ENCODE data around the gene ALDH3A2.

The ALDH3A2 gene

DNA sequence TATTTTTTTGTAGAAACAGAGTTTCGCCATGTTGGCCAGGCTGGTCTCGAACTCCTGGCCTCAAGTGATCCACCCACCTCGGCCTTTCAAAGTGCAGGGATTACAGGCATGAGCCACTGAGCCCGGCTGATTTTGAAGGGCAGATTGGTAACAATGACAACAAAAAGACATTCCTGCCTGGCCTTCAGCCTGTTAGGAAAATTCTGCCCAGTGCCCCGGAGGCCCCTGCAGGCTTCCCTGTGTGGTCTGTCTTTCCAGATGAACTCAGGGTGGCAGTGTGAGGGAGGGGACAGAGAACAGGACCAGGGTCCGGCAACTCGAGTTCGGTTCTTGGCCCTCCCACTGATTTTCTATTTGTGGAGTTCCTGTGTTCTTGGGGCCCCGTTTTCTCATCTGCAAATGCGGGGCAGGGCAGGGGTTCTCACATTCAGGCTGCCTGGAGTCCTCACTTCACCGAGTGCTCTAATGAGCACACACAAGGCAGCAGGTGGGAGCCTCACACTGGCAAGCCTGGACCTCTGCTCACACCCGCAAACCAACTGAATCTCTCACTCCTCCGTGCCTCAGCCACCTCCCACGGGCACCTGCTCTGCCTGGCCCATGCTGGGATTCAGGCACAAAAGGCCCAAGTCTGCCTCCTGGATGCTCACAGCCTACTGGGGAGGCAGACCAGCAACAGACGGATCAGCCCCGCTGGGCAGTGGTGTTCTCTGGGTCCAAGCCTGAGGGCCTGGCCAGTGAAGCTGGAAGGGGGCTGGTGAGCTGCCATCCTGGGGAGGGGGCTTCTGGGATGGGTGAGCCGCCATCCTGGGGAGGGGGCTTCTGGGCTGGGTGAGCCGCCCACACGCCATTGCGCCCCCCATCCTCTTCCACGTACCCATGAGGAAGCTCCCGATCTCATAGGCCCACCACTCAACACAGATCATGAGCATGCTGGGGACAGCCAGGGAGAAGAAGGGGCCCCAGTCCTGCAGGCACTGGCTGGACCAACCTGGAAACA, 57.5 kb downstream of the ALDH3A2 start:
- POLR2A ChIA-PET, result interaction anchor here (0.6 kb wide), 1 partner anchor 81 kb away, joined by 3 read pairs; no protein-coding TSS in a partner anchor
- Histone ChIP-seq H3K36me3 (ENCODE audit: control insufficient read depth in 2 of 2, insufficient read depth in 1 of 2, low read length in 2 of 2) (no peaks in the 10 kb centered on the region), H3K27ac (ENCODE audit: extremely low read depth, low read depth, low read length) (no peak overlapping the region), H3K9me3 (ENCODE audit: control insufficient read depth, insufficient read depth, low read depth, low read length) (no peaks in the 10 kb centered on the region), H3K4me1 (ENCODE audit: control insufficient read depth, insufficient read depth, low read length) (no peaks in the 10 kb centered on the region), H3K4me3 (ENCODE audit: low read depth, low read length) (no peak overlapping the region)
- TF ChIP-seq ZNF747 (tag by site-specific recombination; IDR thresholded peaks at IDR 0.05), result no peak
- no peak for TF ChIP-seq ZBTB8A (tag by site-specific recombination; IDR thresholded peaks at IDR 0.05)
- TF ChIP-seq EGR2 (tag by site-specific recombination; IDR thresholded peaks at IDR 0.05; ENCODE audit: low read depth), result peak; percentile 60
- TF ChIP-seq ZIC2 (tag by site-specific recombination; IDR thresholded peaks at IDR 0.05), result peak; percentile 92
- TF ChIP-seq SP2 (tag by site-specific recombination; IDR thresholded peaks at IDR 0.05), result no peak
- TF ChIP-seq ZNF670 (tag by site-specific recombination; IDR thresholded peaks at IDR 0.05; ENCODE audit: low read depth), result no peak
- peak; percentile 79 for TF ChIP-seq ZFHX2 (tag by site-specific recombination; conservative IDR thresholded peaks at IDR 0.05)
- TF ChIP-seq ZNF707 (tag by site-specific recombination; IDR thresholded peaks at IDR 0.05), result no peak
- TF ChIP-seq ZNF645 (tag by site-specific recombination; IDR thresholded peaks at IDR 0.05), result no peak
- no peak for TF ChIP-seq OVOL3 (tag by site-specific recombination; IDR thresholded peaks at IDR 0.05)
- TF ChIP-seq ZNF501 (tag by site-specific recombination; IDR thresholded peaks at IDR 0.05), result no peak
- CTCF ChIA-PET, result no interaction called here

DNA sequence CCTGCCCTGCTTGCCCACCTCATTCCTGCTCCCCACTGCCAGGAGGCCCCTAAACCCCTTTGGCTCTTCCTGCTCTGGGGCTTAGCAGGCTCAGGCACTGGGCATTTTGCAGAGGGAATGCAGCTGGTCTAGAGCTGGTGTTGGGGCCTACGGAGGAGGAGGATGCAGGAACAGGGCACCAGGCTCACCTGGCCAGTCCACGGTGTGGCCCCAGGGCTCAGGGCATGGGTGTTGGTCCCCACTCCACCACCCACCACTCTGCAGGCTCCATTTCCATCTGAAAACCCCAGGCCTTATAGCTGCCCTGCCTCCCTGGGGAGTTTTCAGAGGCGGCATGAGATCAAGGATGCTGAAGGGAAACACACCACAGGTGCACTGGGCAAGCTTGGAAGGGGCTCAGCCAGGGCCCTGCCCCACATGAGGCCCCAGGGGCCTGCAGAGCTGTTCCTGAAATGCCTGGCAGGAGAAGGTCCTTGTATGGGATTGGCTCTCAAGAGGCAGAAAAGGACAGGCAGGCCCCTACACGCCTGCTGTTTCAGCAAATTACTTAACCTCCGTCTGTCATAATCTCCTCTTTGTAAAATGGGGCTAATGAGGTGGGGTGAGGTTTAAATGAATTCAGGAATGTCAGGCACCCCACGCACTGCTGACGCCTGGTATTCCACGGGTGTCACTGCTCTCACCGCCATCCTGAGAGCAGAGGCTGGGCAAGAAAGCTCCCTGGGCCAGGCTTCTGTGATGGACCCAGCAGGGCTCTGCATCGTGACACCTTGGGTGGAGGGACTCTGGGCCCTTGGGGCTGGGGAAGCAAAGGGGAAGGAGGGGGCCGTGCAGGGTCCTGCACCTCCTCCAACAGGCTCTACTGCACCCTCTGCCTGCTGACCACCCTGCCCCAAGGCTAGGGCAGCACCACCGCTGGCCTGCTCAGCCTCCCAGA, 58.5 kb downstream of the ALDH3A2 start:
- H3K9me3 ChIP-seq (ENCODE audit: control insufficient read depth, insufficient read depth, low read depth, low read length), result no peaks in the 10 kb centered on the region
- ChIA-PET CTCF (interaction anchor here (0.8 kb wide), 1 partner anchor 55 kb away, joined by 3 read pairs; no protein-coding TSS in a partner anchor), POLR2A (interaction anchor here (0.6 kb wide), 1 partner anchor 80 kb away, joined by 3 read pairs; no protein-coding TSS in a partner anchor)
- no peak for TF ChIP-seq ATF2 (tag by site-specific recombination; IDR thresholded peaks at IDR 0.05; ENCODE audit: low read depth)
- TF ChIP-seq WT1 (tag by site-specific recombination; IDR thresholded peaks at IDR 0.05), result no peak
- peak; percentile 97 for TF ChIP-seq ZIC2 (tag by site-specific recombination; IDR thresholded peaks at IDR 0.05)
- TF ChIP-seq MYNN (tag by site-specific recombination; IDR thresholded peaks at IDR 0.05; ENCODE audit: borderline replicate concordance), result no peak
- TF ChIP-seq GLIS1 (tag by site-specific recombination; IDR thresholded peaks at IDR 0.05), result peak; percentile 60
- TF ChIP-seq ZBTB8A (tag by site-specific recombination; IDR thresholded peaks at IDR 0.05), result peak; percentile 56
- no peak for TF ChIP-seq TSHZ1 (tag by site-specific recombination; IDR thresholded peaks at IDR 0.05; ENCODE audit: borderline replicate concordance)
- peak; percentile 25; the same call in 1 of the 2 replicates for TF ChIP-seq ZNF341 (tag by site-specific recombination; IDR thresholded peaks at IDR 0.05; ENCODE audit: low read depth)
- TF ChIP-seq ZNF544 (tag by site-specific recombination; IDR thresholded peaks at IDR 0.05), result no peak
- TF ChIP-seq, protein P1, sequence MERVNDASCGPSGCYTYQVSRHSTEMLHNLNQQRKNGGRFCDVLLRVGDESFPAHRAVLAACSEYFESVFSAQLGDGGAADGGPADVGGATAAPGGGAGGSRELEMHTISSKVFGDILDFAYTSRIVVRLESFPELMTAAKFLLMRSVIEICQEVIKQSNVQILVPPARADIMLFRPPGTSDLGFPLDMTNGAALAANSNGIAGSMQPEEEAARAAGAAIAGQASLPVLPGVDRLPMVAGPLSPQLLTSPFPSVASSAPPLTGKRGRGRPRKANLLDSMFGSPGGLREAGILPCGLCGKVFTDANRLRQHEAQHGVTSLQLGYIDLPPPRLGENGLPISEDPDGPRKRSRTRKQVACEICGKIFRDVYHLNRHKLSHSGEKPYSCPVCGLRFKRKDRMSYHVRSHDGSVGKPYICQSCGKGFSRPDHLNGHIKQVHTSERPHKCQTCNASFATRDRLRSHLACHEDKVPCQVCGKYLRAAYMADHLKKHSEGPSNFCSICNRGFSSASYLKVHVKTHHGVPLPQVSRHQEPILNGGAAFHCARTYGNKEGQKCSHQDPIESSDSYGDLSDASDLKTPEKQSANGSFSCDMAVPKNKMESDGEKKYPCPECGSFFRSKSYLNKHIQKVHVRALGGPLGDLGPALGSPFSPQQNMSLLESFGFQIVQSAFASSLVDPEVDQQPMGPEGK (tag by site-specific recombination; IDR thresholded peaks at IDR 0.05), result no peak
- no peak for TF ChIP-seq ZNF48 (tag by site-specific recombination; IDR thresholded peaks at IDR 0.05)
- 0 out of 2 replicates have a peak, but pooled peaks have one; percentile 26 for TF ChIP-seq ZNF664 (tag by site-specific recombination; IDR thresholded peaks at IDR 0.05)
- TF ChIP-seq SCRT2 (tag by site-specific recombination; IDR thresholded peaks at IDR 0.05), result peak; percentile 61
- TF ChIP-seq ZNF335 (tag by site-specific recombination; conservative IDR thresholded peaks at IDR 0.05), result peak; percentile 93
- 0 out of 2 replicates have a peak, but pooled peaks have one; percentile 38 for TF ChIP-seq ZNF600 (tag by site-specific recombination; IDR thresholded peaks at IDR 0.05)
- 0 out of 2 replicates have a peak overlapping the region, but pooled peaks have one; percentile 37 for H3K27ac ChIP-seq (ENCODE audit: extremely low read depth, low read depth, low read length)
- H3K36me3 ChIP-seq (ENCODE audit: control insufficient read depth in 2 of 2, insufficient read depth in 1 of 2, low read length in 2 of 2), result no peaks in the 10 kb centered on the region
- H3K4me1 ChIP-seq (ENCODE audit: control insufficient read depth, insufficient read depth, low read length), result no peaks in the 10 kb centered on the region
- no peak overlapping the region for H3K4me3 ChIP-seq (ENCODE audit: low read depth, low read length)
